GM12891 (cell line): Measurements from ENCODE around the gene PRXL2A.

ENCODE experiments used
- PAX5 ChIP-seq: IDR thresholded peaks from 2 replicates; pipeline ENCODE4 v1.6.1; 2011; ENCODE audit warnings: low read length, moderate library complexity, mild to moderate bottlenecking; ENCODE audit not compliant: insufficient read depth, severe bottlenecking
- POLR2A ChIP-seq: IDR thresholded peaks from 2 replicates; pipeline ENCODE4 v1.6.1; 2011; ENCODE audit warnings: low read depth, low read length, control low read depth
- POLR2AphosphoS5 ChIP-seq: IDR thresholded peaks from 2 replicates; pipeline ENCODE4 v1.6.1; 2011; ENCODE audit warnings: low read depth, low read length, control low read depth

DNA sequence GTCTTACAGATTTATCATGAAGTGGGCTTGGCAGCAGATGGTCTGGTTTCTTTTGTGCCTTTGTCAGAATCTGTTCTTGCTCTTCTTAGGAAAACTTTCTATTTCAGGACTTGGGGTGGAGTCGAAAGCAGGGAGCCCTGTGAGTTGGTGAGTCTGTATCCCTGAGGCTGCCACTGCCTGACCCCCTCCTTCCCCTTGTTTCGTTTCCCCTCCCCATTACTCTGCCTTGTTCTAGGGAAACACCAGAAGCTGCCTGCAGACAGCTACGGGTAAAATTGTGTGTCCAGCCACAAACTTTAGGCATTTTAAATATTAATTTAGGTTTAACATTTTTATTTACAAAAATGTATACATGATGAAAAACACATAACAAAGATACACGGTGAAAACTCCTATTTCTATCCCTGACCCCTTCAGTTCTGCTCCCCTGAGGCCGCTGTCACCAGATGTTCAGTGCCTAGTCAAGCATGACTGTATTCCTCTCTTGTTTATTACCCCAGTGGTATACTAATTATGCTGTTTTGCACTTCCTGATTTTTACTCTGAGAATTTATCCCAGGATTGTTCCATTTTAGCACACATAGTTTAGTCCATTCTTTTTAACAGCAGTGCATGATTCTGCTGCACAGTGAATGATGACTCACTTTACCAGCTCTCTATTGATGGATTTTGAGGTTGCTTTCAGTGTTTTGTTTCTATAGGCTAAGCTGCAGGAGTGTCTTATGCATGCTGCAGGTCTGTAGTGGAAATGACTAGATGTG lies 54.8 kb downstream of the PRXL2A start:
- TF ChIP-seq POLR2AphosphoS5 (no peak), PAX5 (peak; percentile 86), POLR2A (no peak)
